ENCODE results near the gene MPL.

- TF ChIP-seq CTCF (IDR thresholded peaks at IDR 0.05; ENCODE audit: poor library complexity) (no peak), EZH2 (IDR thresholded peaks at IDR 0.05; ENCODE audit: borderline replicate concordance) (no peak)
Observed at GRCh38 chr1:43352881-43353280, 15.3 kb downstream of the MPL start.

Data from hepatocyte (in vitro differentiated cells).